IMR-90 (cell line): ENCODE data around the gene DDX41. TPM values are rescaled to one million over a fixed set of nuclear protein-coding genes. Genes with fewer than 3 reads are reported as not detected.
"Not testable (repeated sequence)": the region's sequence is repeated elsewhere in the genome, so short reads cannot be mapped to it uniquely, and the experiment has no call there.

ENCODE experiments used
- ATAC-seq: fragments of 200-7000 bp; cut with Tn5 transposase; 2 replicates; pipeline ENCODE4 v1.9.1; 2020; ENCODE audit warnings: low read depth, mild to moderate bottlenecking, moderate library complexity
- BruUV-seq: library from RNA; stranded (reverse); fragments of 400-500 nt; replicated peaks from 2 replicates; lab custom pipeline; 2021; lab: Mats Ljungman, UMichigan
- CTCF ChIA-PET: fragments of 300-600 bp; formaldehyde crosslinking; extraction: SDS; loops from one replicate; lab custom pipeline; 2021; ENCODE audit warnings: antibody characterized with exemption; lab: Yijun Ruan, JAX
- POLR2A ChIA-PET: fragments of 300-600 bp; sonication (Branson Sonifier 250); formaldehyde crosslinking; loops from one replicate; lab custom pipeline; 2022; ENCODE audit warnings: antibody characterized with exemption; ENCODE audit not compliant: unreplicated experiment; lab: Charles Lee
- DNase-seq: peaks from one replicate; pipeline ENCODE4 v3.0.0; 2013
- H2AFZ ChIP-seq: replicated peaks from 2 replicates; pipeline ENCODE3; 2013; ENCODE audit warnings: low read length, mild to moderate bottlenecking; ENCODE audit not compliant: poor library complexity
- H2AK5ac ChIP-seq: 2 replicates; pipeline ENCODE4 v1.6.1; 2013; ENCODE audit warnings: low read depth, low read length, inconsistent platforms
- H2AK9ac ChIP-seq: replicated peaks from 2 replicates; pipeline ENCODE3; 2013; ENCODE audit warnings: mild to moderate bottlenecking, low read depth, low read length, moderate library complexity; ENCODE audit not compliant: poor library complexity
- H2BK120ac ChIP-seq: 2 replicates; pipeline ENCODE4 v1.6.1; 2013; ENCODE audit warnings: low read depth, low read length, inconsistent platforms
- H2BK15ac ChIP-seq: 3 replicates; pipeline ENCODE4 v1.6.1; 2013; ENCODE audit warnings: low read depth, low read length, inconsistent platforms
- H2BK20ac ChIP-seq: 2 replicates; pipeline ENCODE4 v1.6.1; 2013; ENCODE audit warnings: low read depth, mild to moderate bottlenecking, inconsistent platforms, low read length, moderate library complexity
- H2BK5ac ChIP-seq: 2 replicates; pipeline ENCODE4 v1.6.1; 2013; ENCODE audit warnings: mild to moderate bottlenecking, low read depth, low read length, inconsistent platforms; ENCODE audit not compliant: poor library complexity, severe bottlenecking
- H3K14ac ChIP-seq: replicated peaks from 2 replicates; pipeline ENCODE4 v1.6.1; 2013; ENCODE audit warnings: low read depth, low read length, inconsistent platforms
- H3K18ac ChIP-seq: 2 replicates; pipeline ENCODE4 v1.6.1; 2013; ENCODE audit warnings: low read depth, low read length, control low read depth
- H3K23ac ChIP-seq: 2 replicates; pipeline ENCODE4 v1.6.1; 2013; ENCODE audit warnings: low read depth, low read length, inconsistent platforms
- H3K27ac ChIP-seq: 2 replicates; pipeline ENCODE4 v1.5.1; 2013; ENCODE audit warnings: mild to moderate bottlenecking, control low read depth, low read length; ENCODE audit not compliant: insufficient read depth
- H3K27me3 ChIP-seq: 2 replicates; pipeline ENCODE4 v1.6.1; 2013; ENCODE audit warnings: low read length; ENCODE audit not compliant: control insufficient read depth, insufficient read depth
- H3K36me3 ChIP-seq: 2 replicates; pipeline ENCODE4 v1.6.1; 2013; ENCODE audit warnings: low read length, mixed read lengths; ENCODE audit not compliant: control insufficient read depth, insufficient read depth
- H3K4ac ChIP-seq: 2 replicates; pipeline ENCODE4 v1.6.1; 2013; ENCODE audit warnings: low read depth, low read length, inconsistent platforms
- H3K4me1 ChIP-seq: 2 replicates; pipeline ENCODE4 v1.6.1; 2013; ENCODE audit warnings: low read length, mixed read lengths; ENCODE audit not compliant: control insufficient read depth, insufficient read depth
- H3K4me2 ChIP-seq: 2 replicates; pipeline ENCODE4 v1.6.1; 2013; ENCODE audit warnings: low read depth, mild to moderate bottlenecking, control low read depth, low read length, moderate library complexity
- H3K4me3 ChIP-seq: 2 replicates; pipeline ENCODE4 v1.5.1; 2013; ENCODE audit warnings: low read depth, mild to moderate bottlenecking, control low read depth, low read length, moderate library complexity; ENCODE audit not compliant: insufficient read depth
- H3K56ac ChIP-seq: 2 replicates; pipeline ENCODE4 v1.6.1; 2013; ENCODE audit warnings: low read length, inconsistent platforms; ENCODE audit not compliant: insufficient read depth; ENCODE audit errors: extremely low read depth
- H3K79me1 ChIP-seq, 2 experiments: 2 replicates each; pipeline ENCODE4 v1.6.1; 2013; ENCODE audit warnings: low read length in 2 of 2, inconsistent platforms in 1 of 2, low read depth in 1 of 2
- H3K9ac ChIP-seq: 2 replicates; pipeline ENCODE4 v1.6.1; 2013; ENCODE audit warnings: low read depth, low read length, control low read depth
- H3K9me1 ChIP-seq: 2 replicates; pipeline ENCODE4 v1.6.1; 2013; ENCODE audit warnings: low read length, inconsistent platforms; ENCODE audit not compliant: insufficient read depth
- H3K9me3 ChIP-seq: 2 replicates; pipeline ENCODE4 v1.6.1; 2013; ENCODE audit warnings: low read length; ENCODE audit not compliant: control insufficient read depth, insufficient read depth
- H4K20me1 ChIP-seq: 2 replicates; pipeline ENCODE4 v1.6.1; 2013; ENCODE audit warnings: low read length, inconsistent platforms; ENCODE audit not compliant: insufficient read depth
- H4K5ac ChIP-seq: 2 replicates; pipeline ENCODE4 v1.6.1; 2013; ENCODE audit warnings: mild to moderate bottlenecking, low read depth, low read length, control low read depth
- H4K8ac ChIP-seq, 2 experiments: 2 replicates each; pipeline ENCODE4 v1.6.1; 2013; ENCODE audit warnings: low read depth in 2 of 2, low read length in 2 of 2, control low read depth in 1 of 2, inconsistent platforms in 1 of 2
- H4K91ac ChIP-seq: 2 replicates; pipeline ENCODE4 v1.6.1; 2013; ENCODE audit warnings: low read depth, low read length, inconsistent platforms; ENCODE audit not compliant: insufficient read depth
- WGBS, 2 experiments: methylation state at CpG; one replicate each; pipeline versions ENCODE4 v1.1.5 to v1.1.7; 2013; ENCODE audit warnings: missing lambda C conversion rate in 2 of 2; ENCODE audit not compliant: insufficient read length in 1 of 2; ENCODE audit errors: extremely low coverage in 2 of 2; 5-methylcytosine and 5-hydroxymethylcytosine counted together
- dilution Hi-C: fragments of 300-500 bp; cut with HindIII; formaldehyde crosslinking; loops from one replicate; pipeline ENCODE4 v1.14.3; 2018; ENCODE audit warnings: low sequenced_read_pairs; ENCODE audit not compliant: unreplicated experiment
- in situ Hi-C: fragments of 300-500 bp; cut with MboI; formaldehyde crosslinking; loops from 3 replicates; pipeline ENCODE4 v1.14.3; 2019; ENCODE audit warnings: low sequenced_read_pairs, inconsistent platforms, mixed read lengths
- intact Hi-C: fragments of 100-400 bp; cut with micrococcal nuclease; formaldehyde crosslinking; loops from 2 replicates; pipeline ENCODE4 v1.10.0; 2022
- polyA plus RNA-seq, 3 experiments: library from polyadenylated mRNA; depleted of rRNA; stranded (reverse); fragments of >200 nt; gene quantifications; 2 replicates each; pipeline ENCODE4 v1.2.3, GENCODE V29; 2012; ENCODE audit warnings: low replicate concordance in 1 of 3
- total RNA-seq: library from RNA; depleted of rRNA; stranded (reverse); fragments of >200 nt; gene quantifications from 2 replicates; pipeline ENCODE4 v1.2.3, GENCODE V29; 2012

The DDX41 gene
- total and polyA plus RNA-seq, 2 of the 4 experiments (the other 2 are of a cell fraction) = 130 to 170 TPM

DNA sequence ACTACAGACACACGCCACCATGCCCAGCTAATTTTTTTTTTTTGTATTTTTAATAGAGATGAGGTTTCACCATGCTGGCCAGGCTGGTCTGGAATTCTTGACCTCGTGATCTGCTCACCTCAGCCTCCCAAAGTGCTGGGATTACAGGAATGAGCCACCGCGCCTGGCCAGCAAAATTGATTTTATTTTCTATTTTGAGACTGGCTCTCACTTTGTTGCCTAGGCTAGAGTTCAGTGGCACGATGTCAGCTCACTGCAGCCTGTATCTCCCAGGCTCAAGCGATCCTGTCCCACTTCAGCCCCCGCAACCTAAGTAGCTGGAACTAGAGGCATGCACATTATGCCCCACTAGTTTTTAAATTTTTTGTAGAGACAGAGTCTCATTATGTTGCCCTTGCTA is 17.7 kb upstream of the DDX41 start:
- H2AFZ ChIP-seq, H4K5ac ChIP-seq, H3K56ac ChIP-seq, H3K18ac ChIP-seq, H3K27ac ChIP-seq, BruUV-seq, DNase-seq, H3K14ac ChIP-seq, H2AK5ac ChIP-seq, H3K27me3 ChIP-seq, H3K9me3 ChIP-seq, H2BK5ac ChIP-seq, H4K91ac ChIP-seq, H3K4me2 ChIP-seq, in situ Hi-C loops, H3K9ac ChIP-seq, H2AK9ac ChIP-seq, H2BK120ac ChIP-seq, H4K8ac ChIP-seq, POLR2A ChIA-PET, H2BK20ac ChIP-seq, H3K4me3 ChIP-seq, H2BK15ac ChIP-seq, dilution Hi-C loops, intact Hi-C loops, H3K4ac ChIP-seq, ATAC-seq, H3K23ac ChIP-seq: not testable (repeated sequence)
- Histone ChIP-seq H3K9me1 (peaks cover 23% of the 10 kb centered on the region), H3K36me3 (peaks cover 75% of the 10 kb centered on the region), H4K20me1 (peaks cover 32% of the 10 kb centered on the region), H3K79me1 (peaks cover 50 to 78% of the 10 kb centered on the region in 2 experiments), H3K4me1 (peaks cover 24% of the 10 kb centered on the region)
- CTCF ChIA-PET = interaction anchor here (0.6 kb wide), 1 partner anchor 13 kb away, joined by 3 read pairs; no protein-coding TSS in a partner anchor
- WGBS, 2 experiments = no CpG with 5 or more reads among the region's 7 CpGs
